Left renal cortex interstitium (tissue), 4 donors: ENCODE measurements around the gene KRT81. TPM values are rescaled to one million over a fixed set of nuclear protein-coding genes. Genes with fewer than 3 reads are reported as not detected.
"Not testable (repeated sequence)": the region's sequence is repeated elsewhere in the genome, so short reads cannot be mapped to it uniquely, and the experiment has no call there.

Experiments
- DNase-seq, 4 donors: peaks; one replicate each; pipeline ENCODE4 v3.0.0-alpha.2; 2013; ENCODE audit warnings: low read depth in 4 of 4, low spot score in 2 of 4, missing footprints in 1 of 4
- polyA plus RNA-seq, 4 donors: library from polyadenylated mRNA; unstranded; fragments of 120-200 nt; gene quantifications; one replicate each; pipeline ENCODE4 v1.2.1, GENCODE V29; 2013; ENCODE audit not compliant: insufficient read length in 4 of 4

KRT81 gene
- polyA plus RNA-seq, 4 donors: not detected

DNA sequence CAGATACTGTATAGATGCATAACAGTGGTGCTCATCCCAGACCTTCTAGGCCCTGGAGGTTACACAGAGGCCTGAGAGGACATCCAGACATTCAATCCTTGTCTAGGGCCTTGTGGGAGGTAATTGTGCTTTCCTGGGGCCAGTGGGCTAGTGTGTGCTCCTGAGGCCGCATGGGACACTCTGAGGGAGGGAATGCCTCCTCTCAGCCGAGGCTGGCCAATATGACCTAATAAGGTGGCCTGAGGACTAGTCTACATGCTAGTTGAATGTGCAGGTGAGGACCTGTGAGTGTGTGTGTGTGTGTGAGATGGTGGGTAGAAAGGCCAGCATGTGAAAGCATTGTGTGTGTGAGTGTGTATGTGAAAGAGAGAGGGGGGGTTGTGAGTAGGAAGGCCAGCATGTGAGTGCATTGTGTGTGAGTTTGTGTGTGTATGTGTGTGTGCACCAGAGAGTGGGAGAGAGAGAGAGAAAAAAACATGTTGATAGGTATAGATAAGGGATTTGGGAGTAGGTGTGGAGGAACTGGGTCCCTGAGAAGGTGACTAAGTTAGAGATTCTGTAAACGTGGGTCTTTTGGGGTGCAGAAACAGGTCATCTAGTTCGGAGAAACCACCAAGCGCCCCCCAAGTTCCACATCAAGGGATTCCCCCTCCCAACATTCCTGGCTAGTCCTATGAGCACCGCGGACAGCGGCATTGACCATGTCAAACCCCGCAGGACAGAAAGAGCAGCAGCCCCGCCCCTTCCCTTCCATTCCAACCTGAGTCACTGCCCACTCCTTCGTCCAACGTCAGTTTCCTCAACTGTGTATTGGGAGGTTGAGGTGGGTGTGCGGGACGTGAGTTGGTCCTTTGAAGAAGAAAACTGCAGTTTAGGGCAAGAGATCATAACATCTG is 9.7 kb upstream of the KRT81 start:
- DNase-seq: no peak

GRCh38 chr12:52298677-52299190 is 7.4 kb upstream of the KRT81 start:
- no peak for DNase-seq

GRCh38 chr12:52296572-52297215 is 5.4 kb upstream of the KRT81 start:
- no peak for DNase-seq

DNA sequence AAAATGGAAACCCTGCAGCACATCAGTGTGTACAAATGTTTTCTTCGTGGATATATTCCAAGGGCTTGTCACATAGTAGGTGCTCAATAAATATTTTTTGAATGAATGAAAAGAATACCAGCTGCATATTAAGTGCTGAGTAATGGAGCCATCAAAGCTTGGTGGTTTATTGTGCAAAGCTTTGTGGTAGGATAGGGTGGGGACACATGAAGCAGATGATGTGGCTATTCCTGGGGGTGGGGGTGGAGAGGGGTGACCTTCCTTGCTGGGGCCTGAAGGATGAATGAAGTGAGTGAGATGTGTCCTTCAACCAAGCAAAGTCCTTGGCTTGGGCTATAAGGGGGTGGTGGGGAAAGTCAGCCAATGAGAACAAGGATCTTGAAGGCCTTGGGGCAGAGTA is 4.3 kb upstream of the KRT81 start:
- DNase-seq: no peak

- no peak for DNase-seq
These were observed 3.5 kb upstream of the KRT81 start for GRCh38 chr12:52294803-52295202.

DNA sequence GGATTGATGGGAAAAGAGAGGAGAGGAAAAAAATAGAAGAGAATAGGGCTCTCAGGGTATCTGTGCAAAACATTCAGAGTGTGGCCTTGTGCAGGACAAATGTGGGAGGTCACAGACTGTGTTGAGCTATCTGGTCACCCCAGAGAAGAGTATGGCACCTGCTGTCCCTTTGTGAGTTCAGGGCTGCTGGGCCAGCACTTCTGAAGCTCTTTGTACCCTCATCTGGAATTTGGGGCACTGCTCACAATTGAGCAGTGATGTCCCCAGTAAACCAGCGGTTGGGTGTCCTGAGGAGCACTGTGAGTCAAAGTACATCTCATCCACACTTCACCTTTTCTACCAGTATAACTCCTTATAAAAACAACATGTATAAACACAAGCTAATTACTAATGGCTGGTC is 2.6 kb upstream of the KRT81 start:
- no peak for DNase-seq

DNA sequence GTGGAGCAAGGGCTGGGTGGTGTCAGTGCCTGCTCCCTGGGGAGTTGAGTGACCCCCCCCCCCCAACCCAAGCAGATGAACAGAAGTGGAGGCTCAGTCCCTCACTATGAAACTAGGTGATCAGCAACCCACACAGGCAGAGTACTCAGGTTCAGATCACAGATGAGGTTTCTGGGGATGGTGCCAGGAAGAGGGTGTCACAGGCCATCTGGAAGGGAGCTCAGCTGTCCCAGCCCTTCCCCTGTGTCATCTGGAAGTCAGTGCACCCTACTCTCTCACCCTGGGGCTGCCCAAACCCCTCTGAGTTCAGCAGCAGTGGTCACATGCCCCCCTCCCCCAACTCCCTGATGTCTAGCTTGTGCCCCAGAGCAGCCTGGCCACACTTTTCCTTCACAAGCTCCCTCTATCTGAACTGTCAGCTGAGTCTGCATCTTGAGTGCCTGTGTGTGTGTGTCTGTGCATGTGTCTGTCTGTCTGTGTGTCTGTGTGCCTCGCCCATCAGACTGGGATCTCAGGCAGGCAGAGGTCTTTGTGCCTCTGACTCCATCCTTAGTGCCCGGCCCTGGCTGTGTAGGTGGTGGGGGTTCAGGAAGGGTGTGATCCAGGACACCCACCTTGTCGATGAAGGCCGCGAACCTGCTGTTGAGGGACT is 725 bp downstream of the KRT81 start:
- not testable (repeated sequence) for DNase-seq

- not testable (repeated sequence) for DNase-seq
These were observed 3.2 kb downstream of the KRT81 start for GRCh38 chr12:52287816-52288805.

DNA sequence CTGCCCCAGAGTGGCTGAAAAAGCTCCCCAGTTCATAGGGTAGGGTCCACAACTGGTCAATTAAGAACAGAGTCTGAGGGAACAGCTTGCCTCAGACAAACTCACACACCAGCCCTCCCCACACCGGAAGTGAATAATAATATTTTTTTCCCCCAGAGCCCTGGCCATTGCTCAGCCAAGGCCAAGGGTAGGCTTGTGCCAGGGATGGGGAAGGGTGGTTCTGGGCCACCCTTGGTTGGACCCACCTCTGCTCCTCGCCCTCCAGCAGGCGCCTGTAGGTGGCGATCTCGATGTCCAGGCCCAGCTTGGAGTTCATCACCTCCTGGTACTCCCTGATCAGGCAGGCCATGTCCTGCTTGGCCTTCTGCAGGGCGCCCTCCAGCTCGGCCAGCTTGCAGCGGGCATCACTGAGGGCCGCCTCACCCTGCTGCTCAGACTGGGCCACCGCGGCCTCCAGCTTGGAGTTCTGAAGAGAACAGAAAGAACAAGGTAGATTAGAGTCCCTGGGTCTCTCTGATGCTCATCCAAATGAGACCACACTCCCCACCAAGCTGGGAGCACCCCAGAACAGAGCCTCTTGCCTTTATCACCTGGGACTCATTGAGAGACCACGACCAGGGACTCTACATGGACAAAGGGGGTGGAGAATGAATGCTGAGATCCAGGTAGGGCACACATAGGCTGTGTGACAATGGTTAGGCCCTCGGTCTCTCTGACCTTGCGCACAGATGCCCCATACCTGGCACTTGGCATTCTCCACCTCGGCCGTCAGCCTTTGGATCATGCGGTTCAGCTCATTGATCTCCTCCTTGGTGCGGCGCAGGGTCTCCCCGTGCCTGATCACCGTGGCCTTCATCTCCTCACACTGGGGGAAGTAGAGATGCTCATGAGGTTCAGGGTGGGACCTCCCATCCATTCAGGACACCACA is 4.2 kb downstream of the KRT81 start:
- DNase-seq: not testable (repeated sequence)

GRCh38 chr12:52285851-52286530 is 5.3 kb downstream of the KRT81 start:
- DNase-seq: no peak

DNA sequence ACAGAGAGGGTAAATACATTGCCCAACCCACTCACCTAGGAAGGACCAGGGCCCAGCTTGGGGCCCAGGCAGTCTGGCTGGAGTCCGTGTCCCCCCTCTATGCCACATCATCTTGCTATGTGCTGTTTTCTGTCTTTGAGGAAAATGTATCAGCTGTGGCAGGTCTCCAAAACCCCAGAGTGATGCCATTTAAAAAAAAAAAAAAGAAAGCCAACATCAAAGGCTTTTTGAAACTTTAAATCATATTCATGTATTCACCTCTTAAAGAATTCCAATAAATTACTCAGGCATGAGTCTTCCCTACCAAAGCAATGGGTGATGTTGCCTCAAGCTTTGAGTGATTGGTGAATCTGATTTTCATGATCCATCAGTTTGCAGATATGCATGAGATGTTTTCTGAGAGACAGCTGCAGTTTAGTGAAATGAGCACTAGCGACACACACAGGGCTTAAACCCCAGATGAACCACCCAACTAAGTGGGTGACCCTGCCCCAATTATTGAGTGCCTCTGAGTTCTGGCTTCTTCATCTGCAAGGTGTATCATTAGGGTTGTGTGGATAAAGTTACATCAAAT is 6.1 kb downstream of the KRT81 start:
- no peak for DNase-seq

- no peak for DNase-seq
These were observed 6.7 kb downstream of the KRT81 start for GRCh38 chr12:52284562-52285171.

DNA sequence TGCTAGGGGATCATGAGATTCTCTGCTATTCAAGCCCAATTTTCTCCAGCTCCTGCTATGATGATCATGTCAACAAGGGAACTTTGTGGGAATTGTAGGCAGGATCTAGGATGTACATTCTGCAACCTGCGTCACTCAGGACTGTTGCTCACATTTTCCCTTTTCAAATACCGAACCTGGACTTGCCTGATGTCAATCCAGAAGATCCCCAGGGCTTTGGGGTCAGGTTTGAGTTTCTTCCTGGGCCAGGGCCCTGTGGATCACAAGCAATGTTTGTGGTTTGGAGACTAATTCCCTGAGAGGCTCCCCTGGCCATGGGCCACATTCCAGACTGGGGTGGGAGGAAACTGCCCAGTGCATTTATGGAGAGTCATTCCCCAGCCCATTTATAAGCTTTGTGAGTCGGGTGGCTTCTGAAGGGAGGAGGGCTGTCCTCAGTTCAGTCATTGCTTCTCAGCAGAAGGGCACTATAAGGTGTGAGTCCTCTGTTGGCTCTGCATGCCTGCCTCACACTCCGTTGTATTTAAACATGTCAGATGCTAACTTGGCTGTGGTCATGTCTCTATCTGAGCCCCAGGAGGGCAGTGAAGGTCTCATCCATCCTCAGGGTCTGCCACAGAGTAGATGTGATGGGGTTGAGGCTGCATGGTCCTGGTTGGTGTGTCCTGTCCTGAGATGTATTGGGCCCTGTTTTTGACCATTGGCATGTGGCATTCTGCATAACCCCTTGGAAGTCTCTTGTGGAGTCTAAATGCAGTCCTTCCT is 10.4 kb downstream of the KRT81 start:
- DNase-seq: no peak

GRCh38 chr12:52280319-52280795 is 11.0 kb downstream of the KRT81 start:
- no peak for DNase-seq

DNA sequence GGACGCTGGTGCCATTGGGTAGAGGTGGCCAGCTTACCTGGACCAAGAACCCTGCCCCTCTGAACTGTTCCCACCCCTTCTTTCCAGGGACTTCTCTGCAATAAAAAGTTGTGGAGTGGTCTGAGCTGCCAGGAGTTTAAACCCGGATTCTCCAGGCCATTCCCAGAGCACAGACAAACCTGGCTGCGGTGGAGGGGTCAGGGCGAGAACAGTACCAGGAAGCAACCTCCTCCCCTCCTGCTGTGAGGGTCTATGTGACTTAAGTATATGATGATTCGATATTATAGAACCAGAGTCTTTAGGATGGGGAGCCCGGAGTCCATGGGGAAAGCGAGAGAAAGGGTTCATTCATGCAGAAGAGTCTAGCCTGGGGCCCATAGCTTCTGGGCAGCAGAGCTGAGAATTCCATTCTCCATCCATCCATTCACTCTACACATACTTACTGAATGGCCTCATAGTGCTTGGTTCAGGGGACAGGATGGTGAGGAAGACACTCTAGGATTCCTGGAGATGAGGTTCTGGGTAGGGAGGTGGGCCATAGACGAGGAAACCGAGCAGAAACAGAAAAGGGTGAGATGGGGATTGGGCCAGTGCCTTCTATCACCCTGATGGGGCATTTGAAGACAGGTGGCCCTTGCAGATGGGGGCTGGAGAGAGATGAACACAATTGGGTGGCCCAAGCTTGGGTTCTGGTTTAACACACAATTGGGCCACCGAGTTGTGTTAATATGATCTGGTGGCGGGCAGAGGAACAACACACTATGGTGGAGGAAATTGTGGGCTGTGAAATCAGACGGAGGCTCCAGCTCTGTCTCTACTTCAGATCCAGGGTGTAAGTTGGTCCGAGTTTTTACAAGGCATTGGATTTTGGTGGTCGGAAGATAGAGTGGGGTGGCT is 11.7 kb downstream of the KRT81 start:
- DNase-seq: no peak
